NCI-H1092 (cell line): ENCODE measurements around the gene ZNF75A.
"Not testable (repeated sequence)": the region's sequence is repeated elsewhere in the genome, so short reads cannot be mapped to it uniquely, and the experiment has no call there.

Source experiments
- DNase-seq: peaks from one replicate; lab custom pipeline; 2025; lab: John Stamatoyannopoulos, UW

Gene ZNF75A

DNA sequence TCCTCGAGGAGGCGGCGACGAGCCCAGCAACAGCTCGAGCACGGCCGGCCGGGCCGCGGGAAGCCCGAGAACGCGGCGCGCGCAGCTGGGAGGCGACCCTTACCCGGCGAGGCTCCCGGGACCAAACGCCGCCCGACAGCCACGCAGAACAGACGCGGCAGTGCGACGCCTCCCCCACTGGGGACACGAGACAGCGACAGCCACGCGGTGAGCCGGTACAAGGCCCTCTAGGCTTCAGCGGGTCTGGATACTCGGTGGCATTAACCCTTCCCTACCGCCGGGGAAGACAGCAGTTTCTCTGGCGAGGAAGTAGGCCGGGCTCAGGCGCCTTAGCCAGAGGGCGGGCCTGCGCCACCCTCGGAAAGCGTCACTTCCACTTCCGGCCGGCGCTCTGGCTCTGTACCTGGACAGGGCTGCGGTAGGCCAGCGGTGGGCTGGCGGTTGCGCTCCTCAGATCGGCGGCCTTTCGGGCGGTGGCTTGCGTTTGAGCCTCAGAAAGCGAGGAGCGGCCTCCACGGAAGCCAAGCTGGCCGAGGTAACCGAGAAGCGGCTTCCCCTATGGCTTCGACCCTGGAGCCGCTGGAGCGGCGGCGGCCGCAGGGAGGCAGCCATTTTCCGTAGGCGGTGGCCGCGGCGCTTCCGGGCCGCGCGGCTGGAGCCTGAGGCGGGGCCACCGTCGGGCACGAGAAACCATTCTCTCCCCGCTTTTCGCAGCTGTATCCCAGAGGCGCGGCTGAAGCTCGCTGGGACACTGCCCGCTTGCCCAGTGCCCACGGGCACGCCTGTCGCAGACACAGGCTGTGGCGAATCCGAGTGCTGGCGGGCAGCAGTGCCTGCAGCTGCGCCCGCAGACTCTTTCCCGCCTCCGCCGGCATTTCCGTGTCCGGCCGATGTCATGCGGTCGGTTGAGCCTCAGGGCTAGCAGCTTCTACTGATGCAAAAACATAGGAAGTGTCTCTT, at the start of gene ZNF75A, which contains the start of gene TIGD7:
TSS of gene ZNF75A (plus strand) at position 389 of the 960 bp plus-strand sequence. CDS start 2,932 bp downstream, outside the sequence.
TSS of gene TIGD7 (minus strand) at position 322 of the 960 bp plus-strand sequence. CDS start 4,816 bp downstream, outside the sequence.
- peak; percentile 79 for DNase-seq

DNA sequence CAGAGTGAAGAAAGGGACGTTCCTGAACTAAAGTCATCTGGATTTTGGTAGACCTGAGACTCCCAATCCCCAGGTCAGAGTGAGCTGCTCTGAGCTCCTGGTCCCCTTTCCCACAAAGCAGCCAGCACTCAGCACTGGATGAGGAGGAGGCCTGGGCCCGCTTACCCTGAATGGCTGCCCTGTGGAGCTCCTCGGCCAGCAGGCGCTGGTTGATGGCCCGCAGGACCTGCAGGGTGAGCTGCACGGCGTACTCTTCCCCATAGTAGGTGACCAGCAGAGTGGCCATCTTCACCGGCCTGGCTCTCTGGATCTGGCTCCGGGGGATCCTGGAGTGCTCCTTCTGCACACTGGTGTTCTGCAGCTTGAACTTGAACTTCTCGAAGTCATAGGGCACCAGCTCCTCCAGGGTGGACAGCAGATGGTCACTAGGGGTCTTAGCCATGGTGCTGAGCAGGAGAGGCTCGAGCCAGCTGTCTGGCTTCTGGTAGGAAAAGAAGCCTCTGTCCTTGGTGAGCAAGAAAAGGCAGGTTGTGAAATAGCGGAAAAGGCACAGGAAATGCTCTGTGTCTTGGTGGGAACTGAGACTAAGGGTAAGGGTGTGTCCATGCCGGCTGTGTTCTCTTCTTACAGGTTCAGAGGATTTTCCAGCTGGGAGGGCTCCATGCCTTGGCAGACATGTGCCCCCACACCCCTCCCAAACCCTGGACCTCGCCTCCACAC, 49.0 kb upstream of the ZNF75A start, which contains the start of gene MEFV:
TSS of gene MEFV (minus strand) at position 488 of the 720 bp plus-strand sequence. CDS start at position 442, 46 bp downstream.
- DNase-seq: no peak

DNA sequence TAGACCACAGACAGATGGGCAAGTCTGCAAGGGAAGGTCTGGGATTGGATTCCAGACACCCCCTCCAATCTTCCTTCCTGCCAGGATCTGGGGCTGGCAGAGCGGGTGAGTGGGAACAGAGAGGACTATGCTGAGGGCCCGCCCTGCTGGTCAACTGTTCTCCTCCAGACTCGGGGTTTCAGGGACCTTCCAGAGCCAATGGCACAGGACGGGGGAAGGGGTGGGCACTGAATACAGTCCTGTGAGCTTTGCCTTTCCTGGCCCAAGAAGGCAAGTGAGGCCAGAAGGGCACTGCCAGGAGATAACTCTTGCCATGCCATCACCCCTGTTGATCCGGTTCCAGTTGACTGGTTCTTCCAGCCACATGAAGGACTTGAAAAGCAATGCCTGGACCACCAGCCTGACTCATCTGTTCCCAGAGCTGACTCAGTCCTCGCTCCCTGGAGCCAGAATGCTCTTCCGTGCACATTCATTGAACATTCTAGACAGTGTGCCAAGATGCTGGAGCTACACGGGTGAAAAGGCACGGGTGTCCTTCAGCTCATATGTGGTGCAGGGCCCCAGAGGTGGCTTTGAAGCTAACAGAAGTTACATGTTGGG, 48.3 kb upstream of the ZNF75A start:
- DNase-seq: no peak

DNA sequence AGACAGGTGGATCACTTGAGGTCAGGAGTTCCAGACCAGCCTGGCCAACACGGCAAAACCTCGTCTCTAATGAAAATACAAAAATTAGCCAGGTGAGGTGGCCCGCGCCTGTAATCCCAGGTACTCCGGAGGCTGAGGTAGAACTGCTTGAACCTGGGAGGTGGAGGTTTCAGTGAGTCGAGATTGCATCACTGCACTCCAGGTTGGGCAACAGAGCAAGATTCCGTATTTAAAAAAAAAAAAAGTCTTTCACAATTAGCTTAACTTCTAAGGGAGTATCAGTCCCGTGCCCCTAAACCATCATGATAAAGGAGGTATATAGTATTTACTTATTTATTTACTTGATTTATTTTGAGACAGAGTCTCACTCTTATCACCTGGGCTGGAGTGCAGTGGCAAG, 45.5 kb upstream of the ZNF75A start:
- no peak for DNase-seq

DNA sequence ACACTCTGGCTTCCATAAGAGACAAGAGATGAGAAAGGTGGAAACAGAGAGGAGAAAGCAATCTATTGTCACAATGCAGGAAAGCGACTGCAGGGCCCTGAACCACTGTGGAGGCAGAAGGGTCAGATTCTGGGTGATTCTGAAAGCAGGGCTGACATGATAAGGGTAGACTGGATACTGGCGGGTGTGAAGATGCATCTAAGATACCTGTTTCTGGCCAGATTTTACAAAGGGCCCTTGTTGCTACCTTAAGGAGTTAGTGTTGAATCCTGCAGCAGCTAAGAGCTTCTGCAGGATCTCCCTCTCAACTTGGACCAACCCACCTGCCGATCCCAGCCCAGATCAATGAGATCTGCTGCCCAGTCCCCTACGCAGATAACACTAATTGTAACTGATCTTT, 42.8 kb upstream of the ZNF75A start:
- DNase-seq: no peak

DNA sequence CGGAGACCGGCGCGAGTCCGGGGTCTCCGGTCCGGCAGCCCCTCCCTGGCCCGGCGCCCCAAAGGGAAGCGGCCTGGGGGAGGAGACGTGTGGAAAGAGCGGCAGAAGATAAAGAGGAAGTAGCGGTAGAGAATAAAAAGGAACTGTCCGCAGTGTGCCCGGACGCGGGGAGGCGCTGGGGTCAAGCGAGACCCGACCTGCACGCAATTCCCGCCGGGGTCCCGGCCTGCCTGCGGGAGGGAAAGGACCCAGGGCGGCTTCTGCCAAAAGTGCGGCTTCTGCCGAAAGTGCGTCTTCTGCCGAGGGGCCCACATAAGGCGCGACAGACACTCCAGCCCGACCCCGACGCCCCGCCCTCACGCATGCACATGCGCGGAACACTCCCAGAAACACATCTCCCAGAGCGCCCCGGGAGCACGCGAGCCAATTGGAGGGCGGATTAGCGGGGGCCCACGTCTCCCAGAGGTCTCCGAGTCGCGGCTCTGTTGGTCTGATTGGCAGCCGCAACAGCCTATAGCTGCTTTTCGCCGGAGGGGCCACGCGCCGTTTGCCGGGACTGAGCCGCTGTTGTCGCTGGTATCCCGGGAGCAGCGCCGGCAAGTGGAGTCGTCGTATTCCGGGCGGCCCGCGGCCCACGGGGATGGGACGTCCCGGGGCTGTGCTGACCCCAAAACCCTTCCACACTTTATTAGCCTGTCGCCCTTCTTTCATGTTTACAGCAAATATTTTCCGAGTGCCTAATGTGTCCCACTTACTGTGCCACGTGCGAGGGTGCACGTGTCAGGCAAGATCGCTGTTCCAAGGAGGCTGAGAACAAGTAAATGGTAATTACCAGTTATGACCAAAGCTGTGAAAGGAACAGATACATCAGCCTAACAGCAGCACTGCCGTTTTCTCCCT, 40.9 kb upstream of the ZNF75A start:
- DNase-seq: peak; percentile 98

DNA sequence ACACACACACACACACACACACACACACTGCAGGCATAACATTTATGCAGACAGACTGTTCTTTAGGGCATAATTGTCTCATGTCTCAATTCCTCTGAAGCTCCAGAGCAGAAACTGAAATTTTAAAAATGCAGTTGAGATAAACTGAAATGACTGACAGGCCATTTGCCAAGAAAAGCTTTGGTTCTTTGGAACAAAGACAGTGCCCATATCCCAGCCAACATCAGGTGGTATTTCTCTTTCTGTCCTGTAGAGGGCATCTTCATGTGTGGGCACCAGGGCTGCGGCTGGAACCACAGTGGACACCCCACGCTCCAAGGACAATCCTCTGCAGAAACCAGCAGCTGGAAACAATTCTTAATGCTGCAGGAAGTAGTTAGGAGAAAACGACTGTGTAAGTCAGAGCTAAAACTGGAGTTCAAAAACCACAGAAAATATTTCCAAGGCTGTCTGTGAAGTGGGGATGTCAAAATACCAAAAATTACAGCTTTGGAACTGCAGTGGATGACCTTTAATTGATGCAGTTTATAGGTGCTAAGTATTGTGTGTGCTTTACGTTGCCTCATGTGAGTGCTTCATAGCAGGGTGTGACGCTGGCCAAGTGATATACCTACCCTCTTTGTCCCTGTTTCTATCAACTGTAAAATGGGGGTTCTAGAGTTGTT, 38.3 kb upstream of the ZNF75A start:
- DNase-seq: no peak

DNA sequence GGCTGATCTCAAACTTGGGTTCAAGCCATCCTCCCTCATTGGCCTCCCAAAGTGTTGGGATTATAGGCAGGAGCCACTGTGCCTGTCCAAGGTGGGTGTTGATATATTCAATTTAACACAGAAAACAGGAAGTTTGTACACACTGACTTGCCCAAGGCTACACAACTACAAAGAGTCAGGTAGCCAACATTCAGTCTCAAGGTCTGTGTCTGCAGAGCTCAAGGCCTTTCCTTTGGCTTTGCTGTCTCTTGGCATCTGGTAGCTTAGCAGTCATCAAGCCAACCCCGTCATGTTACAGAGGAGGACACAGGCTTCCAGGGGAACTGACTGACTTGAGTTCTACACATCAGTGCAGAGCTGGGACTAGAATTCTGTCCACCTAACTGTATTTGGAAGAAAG, 37.0 kb upstream of the ZNF75A start:
- no peak for DNase-seq

DNA sequence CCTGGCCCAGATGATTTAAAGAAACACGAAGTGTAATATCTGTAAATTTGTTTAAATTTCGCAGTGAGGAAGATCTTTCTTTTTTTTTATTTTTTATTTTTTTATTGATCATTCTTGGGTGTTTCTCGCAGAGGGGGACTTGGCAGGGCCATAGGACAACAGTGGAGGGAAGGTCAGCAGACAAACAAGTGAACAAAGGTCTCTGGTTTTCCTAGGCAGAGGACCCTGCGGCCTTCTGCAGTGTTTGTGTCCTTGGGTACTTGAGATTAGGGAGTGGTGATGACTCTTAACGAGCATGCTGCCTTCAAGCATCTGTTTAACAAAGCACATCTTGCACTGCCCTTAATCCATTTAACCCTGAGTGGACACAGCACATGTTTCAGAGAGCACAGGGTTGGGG, 34.6 kb upstream of the ZNF75A start:
- DNase-seq: not testable (repeated sequence)

DNA sequence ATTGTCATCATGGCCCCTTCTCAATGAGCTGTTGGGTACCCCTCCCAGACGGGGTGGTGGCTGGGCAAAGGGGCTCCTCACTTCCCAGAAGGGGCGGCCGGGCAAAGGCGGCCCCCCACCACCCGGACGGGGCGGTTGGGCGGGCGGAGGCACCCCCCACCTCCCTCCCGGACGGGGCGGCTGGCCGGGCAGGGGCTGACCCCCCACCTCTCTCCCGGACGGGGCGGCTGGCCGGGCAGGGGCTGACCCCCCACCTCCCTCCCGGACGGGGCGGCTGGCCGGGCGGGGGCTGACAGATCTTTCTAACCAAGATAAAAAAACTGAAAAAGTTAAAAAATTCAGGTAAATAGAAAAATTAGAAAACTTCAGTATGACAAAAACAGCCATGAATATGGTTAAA, 34.0 kb upstream of the ZNF75A start:
- DNase-seq: not testable (repeated sequence)

DNA sequence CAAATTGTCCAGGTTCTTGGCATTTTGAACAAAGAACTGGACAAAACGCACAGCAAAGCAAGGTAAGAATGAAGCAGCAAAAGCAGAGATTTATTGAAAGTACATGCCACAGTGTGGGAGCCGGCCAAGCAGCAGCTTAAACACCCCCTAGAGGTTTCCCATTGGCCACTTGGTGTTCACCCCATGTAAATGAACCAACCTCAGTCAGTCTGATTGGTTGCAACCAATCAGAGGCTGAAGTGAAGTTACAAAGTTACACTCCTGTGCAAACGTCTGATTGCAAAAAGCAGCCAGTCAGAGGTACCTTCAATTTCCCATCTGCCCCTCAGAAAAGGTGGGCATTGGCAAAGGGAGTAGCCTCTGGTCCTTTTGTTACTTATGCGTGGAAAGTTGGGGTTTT, 30.8 kb upstream of the ZNF75A start:
- DNase-seq: no peak

DNA sequence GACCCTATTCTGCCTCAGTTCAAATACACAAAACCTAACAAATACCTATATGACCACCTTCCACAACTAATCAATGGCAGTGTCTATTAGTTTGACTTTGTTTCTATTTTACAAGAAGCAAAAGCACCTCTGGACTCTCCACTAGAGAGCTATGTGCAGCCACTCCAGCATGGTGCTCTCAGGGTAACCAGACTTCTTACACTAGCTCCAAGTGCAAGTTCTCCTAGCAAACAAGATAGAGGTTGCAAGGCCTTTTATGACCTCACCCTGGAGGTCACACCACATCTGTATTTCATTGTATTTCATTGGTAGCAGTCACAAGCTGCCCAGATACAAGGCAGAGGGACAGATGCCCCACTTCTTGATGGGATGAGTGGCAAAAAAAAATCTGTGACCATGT, 30.4 kb upstream of the ZNF75A start:
- DNase-seq: no peak

DNA sequence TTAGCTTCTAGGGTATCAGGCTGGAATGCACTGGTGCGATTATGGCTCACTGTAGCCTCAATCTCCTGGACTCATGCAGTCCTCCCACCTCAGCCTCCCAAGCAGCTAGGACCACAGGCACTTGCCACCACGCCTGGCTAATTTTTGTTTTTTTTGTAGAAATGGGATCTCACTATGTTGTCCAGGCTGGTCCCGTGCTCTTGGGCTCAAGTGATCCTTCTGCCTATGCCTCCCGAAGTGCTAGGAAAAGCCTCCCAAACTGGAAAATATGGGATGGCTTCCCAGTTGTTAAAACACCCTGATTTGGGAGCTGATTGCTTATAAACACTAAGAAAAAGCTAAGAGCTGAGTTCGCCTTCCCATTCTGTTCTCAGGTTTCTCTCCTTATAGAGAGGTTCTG, 28.6 kb upstream of the ZNF75A start:
- DNase-seq: no peak

DNA sequence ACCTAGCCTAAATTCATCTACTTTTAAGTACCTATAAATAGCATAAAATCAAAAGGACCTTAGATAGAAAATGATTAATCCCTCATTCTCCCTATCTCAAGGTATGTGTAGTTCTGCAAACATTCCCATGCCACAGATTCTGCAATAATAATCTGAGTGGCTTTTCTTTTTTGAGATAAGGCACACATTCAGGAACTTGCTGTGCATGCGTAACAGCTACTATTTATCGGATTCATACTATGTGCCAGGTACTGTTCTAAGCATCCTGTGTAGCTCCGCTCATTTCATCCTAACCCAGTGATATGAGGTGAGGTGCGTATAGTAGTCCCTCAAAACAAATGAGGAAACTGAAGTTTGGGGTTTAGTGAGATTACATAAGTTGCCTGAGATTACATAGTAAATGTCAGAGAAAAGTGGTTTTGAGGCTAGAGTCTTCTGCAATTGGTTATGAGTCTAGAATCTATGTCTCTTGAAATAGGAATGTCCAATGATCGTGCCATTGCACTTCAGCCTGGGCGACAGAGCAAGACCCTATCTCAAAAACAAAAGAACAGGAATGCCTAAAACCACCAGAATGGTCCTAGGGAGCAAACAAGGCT, 24.0 kb upstream of the ZNF75A start:
- DNase-seq: no peak

DNA sequence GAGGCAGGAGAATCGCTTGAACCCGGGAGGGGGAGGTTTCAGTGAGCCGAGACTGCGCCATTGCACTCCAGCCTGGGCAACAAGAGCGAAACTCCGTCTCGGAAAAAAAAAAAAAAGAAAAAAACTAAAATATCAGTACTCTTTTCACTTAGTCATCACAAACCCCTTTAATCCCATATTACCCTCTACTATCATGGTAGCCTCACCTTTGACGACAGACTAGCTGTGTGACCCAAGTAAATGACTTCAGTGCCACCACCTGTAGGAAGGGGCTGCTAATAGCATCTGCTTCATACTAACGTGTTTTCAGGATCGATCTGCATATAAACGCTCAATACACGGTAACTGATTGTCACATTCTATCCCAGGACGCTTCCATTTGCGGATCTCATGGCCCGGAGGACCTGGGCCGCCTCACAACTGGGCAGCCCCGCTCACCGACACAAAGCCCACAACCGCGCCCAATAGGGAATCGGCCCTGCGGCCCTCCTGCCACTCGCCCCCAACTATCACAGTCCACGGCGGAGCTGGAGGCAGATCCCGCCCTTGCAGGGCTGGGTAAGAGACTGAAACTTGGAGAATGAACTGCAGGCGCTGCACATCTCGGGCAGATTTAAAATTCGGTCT, 23.1 kb upstream of the ZNF75A start:
- DNase-seq: peak; percentile 65

DNA sequence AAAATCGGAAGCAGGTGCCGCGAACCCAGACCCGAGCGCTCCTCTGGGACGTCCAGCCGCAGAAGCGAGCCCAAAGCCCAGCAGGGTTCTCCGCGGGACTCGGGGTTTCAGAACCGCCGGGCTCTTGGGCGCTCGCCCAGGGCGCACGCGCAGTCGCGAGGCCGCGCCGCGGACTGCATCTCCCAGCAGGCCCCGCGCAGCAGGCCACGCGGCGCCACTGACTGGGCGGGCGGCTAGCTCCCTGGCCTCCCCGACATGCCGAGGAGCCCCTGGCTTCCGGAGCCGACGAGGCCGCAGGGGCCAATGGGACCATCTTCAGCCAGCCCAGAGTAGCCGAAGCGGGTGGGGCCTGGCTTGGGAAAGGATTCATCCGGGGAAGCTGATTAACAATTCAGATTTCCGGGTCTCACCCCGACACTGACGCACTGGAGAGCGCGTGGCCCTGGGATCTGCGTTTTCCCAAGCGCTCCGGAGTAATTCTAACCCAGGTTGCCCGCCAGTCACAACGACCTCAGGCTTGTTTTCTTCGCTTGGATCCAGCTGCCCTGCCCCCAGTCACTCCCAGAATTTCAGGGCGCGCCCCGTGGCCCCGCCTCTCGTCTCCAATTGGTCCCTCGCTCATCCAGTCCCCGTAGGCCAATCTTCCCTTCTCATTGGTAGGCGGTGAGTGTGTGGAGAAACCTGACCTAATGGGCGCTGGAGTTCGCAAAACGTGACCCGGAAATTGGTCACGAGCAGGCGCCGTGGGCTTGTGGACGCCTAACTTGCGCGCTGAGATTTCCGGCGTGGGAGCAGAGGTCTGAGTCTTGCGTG, 22.4 kb upstream of the ZNF75A start, which contains the start of gene ZNF263:
TSS of gene ZNF263 (plus strand) at position 762 of the 813 bp plus-strand sequence. CDS start 328 bp downstream, outside the sequence.
- peak; percentile 94 for DNase-seq

DNA sequence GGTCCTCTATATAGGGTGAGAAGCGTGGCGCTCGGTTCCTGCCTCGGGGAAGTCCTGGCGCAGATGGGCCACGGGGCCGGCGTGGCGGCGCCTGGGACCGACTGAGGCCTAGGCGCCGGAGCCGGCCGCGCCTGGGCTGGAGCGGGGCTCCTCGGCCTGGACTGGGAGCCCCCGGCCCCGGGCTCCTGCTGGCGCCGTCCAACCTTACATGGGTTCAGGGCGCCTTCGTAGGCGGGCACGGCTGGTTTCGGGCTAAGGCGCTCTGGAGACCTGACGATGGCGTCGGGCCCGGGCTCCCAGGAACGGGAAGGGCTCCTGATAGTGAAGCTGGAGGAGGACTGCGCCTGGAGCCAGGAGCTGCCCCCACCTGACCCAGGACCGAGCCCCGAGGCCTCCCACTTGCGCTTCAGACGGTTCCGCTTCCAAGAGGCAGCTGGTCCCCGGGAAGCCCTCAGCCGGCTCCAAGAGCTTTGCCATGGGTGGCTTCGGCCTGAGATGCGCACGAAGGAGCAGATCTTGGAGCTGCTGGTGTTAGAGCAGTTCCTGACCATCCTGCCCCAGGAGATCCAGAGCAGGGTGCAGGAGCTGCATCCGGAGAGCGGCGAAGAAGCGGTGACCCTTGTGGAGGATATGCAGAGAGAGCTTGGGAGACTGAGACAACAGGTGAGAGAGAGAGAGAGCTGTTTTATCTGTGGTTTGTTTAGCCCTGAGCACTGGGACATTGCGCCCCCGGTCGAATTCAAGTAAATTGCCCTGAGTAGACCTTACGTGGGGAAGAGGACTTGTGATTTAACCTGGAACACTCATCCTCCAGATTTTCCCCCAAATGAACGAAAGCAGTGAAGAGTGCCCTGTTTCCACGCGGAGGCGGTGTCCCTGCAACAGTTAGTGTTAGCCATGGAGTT, 21.5 kb upstream of the ZNF75A start:
- DNase-seq: no peak

DNA sequence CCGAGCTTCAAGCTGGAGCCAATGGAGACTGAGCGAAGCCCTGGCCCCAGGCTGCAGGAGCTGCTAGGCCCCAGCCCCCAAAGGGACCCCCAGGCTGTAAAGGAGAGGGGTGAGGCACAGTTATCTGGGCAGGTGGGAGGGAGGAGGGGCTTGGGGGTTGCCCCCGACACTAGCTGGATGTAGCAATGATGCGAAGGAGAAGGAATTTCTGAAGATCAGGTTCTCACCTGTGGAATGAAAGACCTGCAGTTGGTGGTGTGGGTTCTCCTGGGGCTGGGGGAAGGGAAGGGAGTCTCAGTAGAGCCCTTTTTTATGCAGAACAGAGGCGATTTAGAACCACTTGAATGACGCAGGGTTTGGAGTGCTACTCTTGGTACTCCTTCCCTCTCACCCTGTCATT, 20.2 kb upstream of the ZNF75A start:
- no peak for DNase-seq
